ENCODE data around the gene KRTAP10-3.

DNA sequence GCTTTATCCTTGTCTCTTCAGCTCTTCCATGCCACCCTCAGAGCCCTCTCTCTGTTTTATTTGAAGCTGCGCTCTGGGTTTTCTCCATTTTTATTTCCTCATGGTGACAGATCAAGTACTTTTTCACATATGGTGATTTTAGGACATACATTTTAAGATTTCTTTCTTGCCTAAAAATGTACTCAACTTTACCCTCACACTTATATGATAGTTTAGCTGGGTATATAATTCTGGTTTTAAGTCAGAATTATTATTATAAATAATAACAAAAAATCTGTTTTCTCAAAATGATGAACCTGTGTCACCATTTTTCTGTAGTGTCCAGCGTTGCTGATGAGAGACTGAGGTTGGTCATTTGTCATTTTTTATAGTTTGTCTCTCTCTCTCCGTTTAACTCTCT is 22.6 kb upstream of the KRTAP10-3 start:
- TF ChIP-seq POLR2A (IDR thresholded peaks at IDR 0.05) (no peak), POLR2AphosphoS5 (IDR thresholded peaks at IDR 0.05) (no peak)
- TF ChIP-seq, protein P1, sequence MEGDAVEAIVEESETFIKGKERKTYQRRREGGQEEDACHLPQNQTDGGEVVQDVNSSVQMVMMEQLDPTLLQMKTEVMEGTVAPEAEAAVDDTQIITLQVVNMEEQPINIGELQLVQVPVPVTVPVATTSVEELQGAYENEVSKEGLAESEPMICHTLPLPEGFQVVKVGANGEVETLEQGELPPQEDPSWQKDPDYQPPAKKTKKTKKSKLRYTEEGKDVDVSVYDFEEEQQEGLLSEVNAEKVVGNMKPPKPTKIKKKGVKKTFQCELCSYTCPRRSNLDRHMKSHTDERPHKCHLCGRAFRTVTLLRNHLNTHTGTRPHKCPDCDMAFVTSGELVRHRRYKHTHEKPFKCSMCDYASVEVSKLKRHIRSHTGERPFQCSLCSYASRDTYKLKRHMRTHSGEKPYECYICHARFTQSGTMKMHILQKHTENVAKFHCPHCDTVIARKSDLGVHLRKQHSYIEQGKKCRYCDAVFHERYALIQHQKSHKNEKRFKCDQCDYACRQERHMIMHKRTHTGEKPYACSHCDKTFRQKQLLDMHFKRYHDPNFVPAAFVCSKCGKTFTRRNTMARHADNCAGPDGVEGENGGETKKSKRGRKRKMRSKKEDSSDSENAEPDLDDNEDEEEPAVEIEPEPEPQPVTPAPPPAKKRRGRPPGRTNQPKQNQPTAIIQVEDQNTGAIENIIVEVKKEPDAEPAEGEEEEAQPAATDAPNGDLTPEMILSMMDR (IDR thresholded peaks at IDR 0.05) = no peak

Data from breast epithelium (tissue), 3 donors.